GM21576 (cell line): ENCODE measurements around the gene GSG1L.
"Not testable (repeated sequence)": the region's sequence is repeated elsewhere in the genome, so short reads cannot be mapped to it uniquely, and the experiment has no call there.

Source experiments
- ATAC-seq: cut with Tn5 transposase; IDR thresholded peaks from one replicate; pipeline ENCODE4 v1.9.1; 2021; ENCODE audit warnings: mild to moderate bottlenecking, moderate library complexity; ENCODE audit not compliant: unreplicated experiment

Gene GSG1L

DNA sequence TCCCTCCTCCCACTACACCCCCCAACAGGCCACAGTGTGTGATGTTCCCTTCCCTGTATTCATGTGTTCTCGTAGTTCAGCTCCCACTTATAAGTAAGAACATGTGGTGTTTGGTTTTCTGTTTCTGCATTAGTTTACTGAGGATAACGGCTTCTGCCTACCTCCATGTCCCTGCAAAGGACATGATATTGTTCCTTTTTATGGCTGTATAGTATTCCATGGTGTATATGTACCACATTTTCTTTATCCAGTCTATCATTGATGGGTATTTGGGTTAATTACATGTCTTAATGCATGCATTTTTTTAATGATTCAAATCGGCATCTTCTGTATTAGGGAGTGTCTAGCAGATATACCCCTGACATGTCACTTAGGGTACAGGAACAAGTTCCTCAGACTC is 320.5 kb downstream of the GSG1L start:
- not testable (repeated sequence) for ATAC-seq

DNA sequence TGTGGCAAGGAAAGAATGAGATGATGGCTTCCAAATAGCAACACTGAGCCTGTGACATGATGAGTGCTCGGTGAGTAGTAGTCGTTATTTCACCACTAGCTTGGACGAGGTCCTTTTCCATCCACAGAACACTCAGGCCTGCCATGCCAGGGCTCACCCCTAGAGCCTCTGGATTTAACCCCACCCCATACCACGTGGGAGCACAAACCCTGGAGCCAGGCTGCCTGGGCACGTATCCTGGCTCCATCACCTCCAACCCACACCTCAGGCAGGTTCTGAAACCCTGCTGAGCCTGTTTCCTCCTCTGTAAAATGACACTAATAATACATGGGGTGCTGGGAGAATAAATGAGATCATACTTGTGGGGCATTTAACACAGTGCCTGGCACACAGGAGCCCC is 321.2 kb downstream of the GSG1L start:
- ATAC-seq, result no peak

GRCh38 chr16:27740496-27741201 is 322.9 kb downstream of the GSG1L start:
- ATAC-seq, result no peak

GRCh38 chr16:27739606-27740357 is 323.7 kb downstream of the GSG1L start:
- ATAC-seq, result no peak

DNA sequence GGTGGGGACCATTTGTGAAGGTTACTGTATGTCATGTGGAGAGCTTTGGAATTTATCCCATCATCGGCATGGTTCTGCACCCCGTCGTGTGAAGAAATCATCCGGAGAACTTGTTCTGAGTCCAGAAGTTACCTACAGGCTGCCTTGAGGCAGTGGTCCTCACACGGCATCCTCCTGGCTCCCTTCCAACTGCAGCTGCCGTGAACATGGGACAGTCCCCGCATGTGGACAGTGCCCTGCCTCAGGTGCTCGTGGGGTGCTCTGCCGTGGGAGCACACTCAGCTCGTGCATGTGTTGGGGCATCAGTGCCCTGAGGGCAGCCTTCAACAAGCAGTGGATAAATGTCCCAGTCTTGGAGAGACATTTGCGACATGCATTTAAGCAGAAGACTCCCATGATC is 324.9 kb downstream of the GSG1L start:
- no peak for ATAC-seq
